K562 (cell line): Measurements from ENCODE around the gene SNRNP70. TPM values are rescaled to one million over a fixed set of nuclear protein-coding genes. Genes with fewer than 3 reads are reported as not detected.

ENCODE experiments used
- CREM ChIP-seq: IDR thresholded peaks from 2 replicates; pipeline ENCODE4 v1.6.1; 2014; ENCODE audit warnings: antibody characterized with exemption, low read depth
- REST ChIP-seq, 2 experiments: fragments of 450-650 bp; formaldehyde crosslinking in 1 of 2; IDR thresholded peaks; 2 replicates each; pipeline versions ENCODE4 v1.4.0 to v1.6.1; 2014 to 2020; ENCODE audit warnings: mild to moderate bottlenecking in 2 of 2, borderline replicate concordance in 1 of 2, low read depth in 1 of 2
- U2AF1 ChIP-seq: fragments of 200-400 bp; formaldehyde crosslinking; optimal IDR thresholded peaks from 2 replicates; pipeline ENCODE3; 2017; ENCODE audit warnings: mild to moderate bottlenecking, low read depth, low read length, moderate library complexity
- ZNF253 ChIP-seq: fragments of 250-450 bp; sonication (Bioruptor Pico); conservative IDR thresholded peaks from 2 replicates; pipeline ENCODE4 v1.6.1; 2021; ENCODE audit warnings: mild to moderate bottlenecking
- ZNF3 ChIP-seq: fragments of 250-450 bp; sonication (Bioruptor Pico); IDR thresholded peaks from 2 replicates; pipeline ENCODE4 v1.5.0; 2021; ENCODE audit warnings: mild to moderate bottlenecking, moderate library complexity
- polyA plus RNA-seq, 8 experiments: library from polyadenylated mRNA; depleted of rRNA in 4 of 8; stranded (reverse) in 5 of 8; unstranded in 3 of 8; fragments of >200 nt; fragmentation: Nextera tagmentation in 2 of 8; fragmentation: Illumina TruSeq in 1 of 8; extraction: Ambion mirVana in 2 of 8; extraction: Trizol in 1 of 8; gene quantifications; 2 replicates each; pipeline versions ENCODE4 v1.2.1 to v1.2.3, GENCODE V29; 2011 to 2014; ENCODE audit warnings: inconsistent platforms in 1 of 8, missing spikeins in 1 of 8
- total RNA-seq, 7 experiments: library from RNA; depleted of rRNA in 6 of 7; stranded (reverse); fragments of >200 nt in 6 of 7; fragmentation: Illumina TruSeq in 2 of 7; extraction: Trizol in 2 of 7; gene quantifications; 2 replicates each; pipeline versions ENCODE4 v1.2.1 to v1.2.3, GENCODE V29; 2011 to 2021; ENCODE audit warnings: low replicate concordance in 1 of 7
- TF ChIP-seq, protein P1 (sequence below), 3 experiments: fragments of 200-800 bp in 1 of 3; fragments of 250-450 bp in 1 of 3; fragments of 450-650 bp in 1 of 3; sonication (Bioruptor Pico) in 1 of 3; sonication (Bioruptor generic) in 1 of 3; formaldehyde crosslinking in 1 of 3; IDR thresholded peaks; 2 replicates each; pipeline versions ENCODE4 v1.6.1 to v1.8.0; 2016 to 2022; ENCODE audit warnings: mild to moderate bottlenecking in 2 of 3, missing genetic modification characterization in 2 of 3, missing compliant biosample characterization in 1 of 3, moderate library complexity in 1 of 3
- TF ChIP-seq, protein P2 (sequence below): fragments of 200-400 bp; formaldehyde crosslinking; IDR thresholded peaks from 2 replicates; pipeline ENCODE4 v1.6.1; 2017; ENCODE audit warnings: mild to moderate bottlenecking, low read depth, low read length, moderate library complexity
- TF ChIP-seq, protein P3 (sequence below): fragments of 450-650 bp; IDR thresholded peaks from 2 replicates; pipeline ENCODE4 v1.6.1; 2016; ENCODE audit warnings: low read depth, mild to moderate bottlenecking, moderate library complexity

SNRNP70 gene
- total and polyA plus RNA-seq, 9 of the 15 experiments (the other 6 are each of a cell fraction or from before 2014, with no cell fraction given) = 2.8 to 496 (median 136) TPM

DNA sequence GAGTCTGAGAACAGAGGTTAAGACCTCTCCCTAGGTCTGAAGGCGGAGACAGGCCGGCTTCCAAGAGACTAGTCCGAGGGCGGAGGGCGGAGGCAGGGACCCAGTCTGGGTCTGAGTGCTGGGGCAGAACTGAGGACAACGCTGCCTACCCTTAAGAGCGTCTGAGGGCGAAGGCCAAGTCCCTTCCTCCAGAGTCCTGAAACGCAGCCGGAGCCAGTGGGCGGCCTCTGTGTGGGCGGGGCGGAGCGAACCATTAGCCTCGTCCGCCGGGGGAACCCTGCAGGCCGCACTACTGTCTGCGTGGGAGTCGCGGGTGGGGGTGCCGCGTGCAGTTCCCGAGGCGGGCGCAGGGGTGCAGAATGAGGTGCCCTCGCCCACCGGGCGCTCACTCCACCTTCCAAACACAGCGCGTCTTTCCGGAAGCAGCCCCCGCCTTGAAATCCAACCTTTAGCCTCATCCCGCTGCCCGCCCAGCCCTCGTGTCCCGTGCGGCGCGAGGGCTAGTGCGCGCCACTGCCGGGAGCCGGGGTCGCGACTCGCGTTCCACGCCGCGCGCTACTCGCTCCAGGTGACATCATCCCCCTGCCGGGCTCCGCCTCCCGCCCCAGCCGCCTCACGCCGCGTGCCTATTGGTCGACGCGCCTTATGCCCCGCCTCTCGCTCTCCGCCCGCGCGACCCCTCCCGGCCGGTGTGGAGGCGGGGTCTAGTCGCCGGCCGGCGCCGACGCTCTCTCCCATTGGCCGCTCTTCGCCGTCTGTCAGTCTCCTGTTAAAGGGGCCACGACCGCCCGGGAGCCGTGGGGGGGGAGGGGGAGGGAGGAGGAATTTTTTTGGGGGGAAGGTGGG, 33.5 kb downstream of the SNRNP70 start, which contains the start of gene C19orf73 (continued):
- TF ChIP-seq, protein P1, sequence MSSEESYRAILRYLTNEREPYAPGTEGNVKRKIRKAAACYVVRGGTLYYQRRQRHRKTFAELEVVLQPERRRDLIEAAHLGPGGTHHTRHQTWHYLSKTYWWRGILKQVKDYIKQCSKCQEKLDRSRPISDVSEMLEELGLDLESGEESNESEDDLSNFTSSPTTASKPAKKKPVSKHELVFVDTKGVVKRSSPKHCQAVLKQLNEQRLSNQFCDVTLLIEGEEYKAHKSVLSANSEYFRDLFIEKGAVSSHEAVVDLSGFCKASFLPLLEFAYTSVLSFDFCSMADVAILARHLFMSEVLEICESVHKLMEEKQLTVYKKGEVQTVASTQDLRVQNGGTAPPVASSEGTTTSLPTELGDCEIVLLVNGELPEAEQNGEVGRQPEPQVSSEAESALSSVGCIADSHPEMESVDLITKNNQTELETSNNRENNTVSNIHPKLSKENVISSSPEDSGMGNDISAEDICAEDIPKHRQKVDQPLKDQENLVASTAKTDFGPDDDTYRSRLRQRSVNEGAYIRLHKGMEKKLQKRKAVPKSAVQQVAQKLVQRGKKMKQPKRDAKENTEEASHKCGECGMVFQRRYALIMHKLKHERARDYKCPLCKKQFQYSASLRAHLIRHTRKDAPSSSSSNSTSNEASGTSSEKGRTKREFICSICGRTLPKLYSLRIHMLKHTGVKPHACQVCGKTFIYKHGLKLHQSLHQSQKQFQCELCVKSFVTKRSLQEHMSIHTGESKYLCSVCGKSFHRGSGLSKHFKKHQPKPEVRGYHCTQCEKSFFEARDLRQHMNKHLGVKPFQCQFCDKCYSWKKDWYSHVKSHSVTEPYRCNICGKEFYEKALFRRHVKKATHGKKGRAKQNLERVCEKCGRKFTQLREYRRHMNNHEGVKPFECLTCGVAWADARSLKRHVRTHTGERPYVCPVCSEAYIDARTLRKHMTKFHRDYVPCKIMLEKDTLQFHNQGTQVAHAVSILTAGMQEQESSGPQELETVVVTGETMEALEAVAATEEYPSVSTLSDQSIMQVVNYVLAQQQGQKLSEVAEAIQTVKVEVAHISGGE (CRISPR knock-in tag; IDR thresholded peaks at IDR 0.05) = no peak; a peak in 1 of 6 replicates
- TF ChIP-seq CREM (peak; percentile 83), U2AF1 (peak; percentile 88), ZNF3 (CRISPR knock-in tag) (0 out of 2 replicates have a peak, but pooled peaks have one; percentile 56), ZNF253 (CRISPR knock-in tag) (no peak), REST (IDR thresholded peaks at IDR 0.05; ENCODE audit: borderline replicate concordance) (no peak; the same call in 1 of the 2 replicates), REST (CRISPR knock-in tag; IDR thresholded peaks at IDR 0.05; ENCODE audit: low read depth) (peak; percentile 88)
- TF ChIP-seq, protein P2, sequence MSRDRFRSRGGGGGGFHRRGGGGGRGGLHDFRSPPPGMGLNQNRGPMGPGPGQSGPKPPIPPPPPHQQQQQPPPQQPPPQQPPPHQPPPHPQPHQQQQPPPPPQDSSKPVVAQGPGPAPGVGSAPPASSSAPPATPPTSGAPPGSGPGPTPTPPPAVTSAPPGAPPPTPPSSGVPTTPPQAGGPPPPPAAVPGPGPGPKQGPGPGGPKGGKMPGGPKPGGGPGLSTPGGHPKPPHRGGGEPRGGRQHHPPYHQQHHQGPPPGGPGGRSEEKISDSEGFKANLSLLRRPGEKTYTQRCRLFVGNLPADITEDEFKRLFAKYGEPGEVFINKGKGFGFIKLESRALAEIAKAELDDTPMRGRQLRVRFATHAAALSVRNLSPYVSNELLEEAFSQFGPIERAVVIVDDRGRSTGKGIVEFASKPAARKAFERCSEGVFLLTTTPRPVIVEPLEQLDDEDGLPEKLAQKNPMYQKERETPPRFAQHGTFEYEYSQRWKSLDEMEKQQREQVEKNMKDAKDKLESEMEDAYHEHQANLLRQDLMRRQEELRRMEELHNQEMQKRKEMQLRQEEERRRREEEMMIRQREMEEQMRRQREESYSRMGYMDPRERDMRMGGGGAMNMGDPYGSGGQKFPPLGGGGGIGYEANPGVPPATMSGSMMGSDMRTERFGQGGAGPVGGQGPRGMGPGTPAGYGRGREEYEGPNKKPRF = no peak
- TF ChIP-seq, protein P3, sequence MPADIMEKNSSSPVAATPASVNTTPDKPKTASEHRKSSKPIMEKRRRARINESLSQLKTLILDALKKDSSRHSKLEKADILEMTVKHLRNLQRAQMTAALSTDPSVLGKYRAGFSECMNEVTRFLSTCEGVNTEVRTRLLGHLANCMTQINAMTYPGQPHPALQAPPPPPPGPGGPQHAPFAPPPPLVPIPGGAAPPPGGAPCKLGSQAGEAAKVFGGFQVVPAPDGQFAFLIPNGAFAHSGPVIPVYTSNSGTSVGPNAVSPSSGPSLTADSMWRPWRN = no peak
